Spleen (tissue), 7 donors: ENCODE measurements around the gene STRIP2.
"Not testable (repeated sequence)": the region's sequence is repeated elsewhere in the genome, so short reads cannot be mapped to it uniquely, and the experiment has no call there.

ENCODE experiments used
- POLR2A ChIP-seq, 3 donors: fragments of 450-650 bp; IDR thresholded peaks; one replicate each; pipeline ENCODE4 v1.5.1; 2017; ENCODE audit warnings: antibody characterized with exemption in 3 of 3, mild to moderate bottlenecking in 1 of 3
- TF ChIP-seq, protein P1 (sequence below), 11 experiments: fragments of 200-600 bp in 7 of 11; fragments of 450-650 bp in 4 of 11; sonication (generic) in 4 of 11; IDR thresholded peaks in 8 of 11; conservative IDR thresholded peaks in 3 of 11; 1 replicate in 7 of 11; 2 replicates in 4 of 11; pipeline versions ENCODE4 v1.4.0 to v1.8.0; 2016 to 2021; ENCODE audit warnings: antibody characterized with exemption in 11 of 11, inconsistent platforms in 4 of 11, mild to moderate bottlenecking in 1 of 11
- donor health status: DM: no; HTN: no; CAD: no; lungs with moderate emphysema.
- donor health status: DM: no; HTN: no; CAD: no.
- donor health status: DM: no; HTN: no; CAD: no.

DNA sequence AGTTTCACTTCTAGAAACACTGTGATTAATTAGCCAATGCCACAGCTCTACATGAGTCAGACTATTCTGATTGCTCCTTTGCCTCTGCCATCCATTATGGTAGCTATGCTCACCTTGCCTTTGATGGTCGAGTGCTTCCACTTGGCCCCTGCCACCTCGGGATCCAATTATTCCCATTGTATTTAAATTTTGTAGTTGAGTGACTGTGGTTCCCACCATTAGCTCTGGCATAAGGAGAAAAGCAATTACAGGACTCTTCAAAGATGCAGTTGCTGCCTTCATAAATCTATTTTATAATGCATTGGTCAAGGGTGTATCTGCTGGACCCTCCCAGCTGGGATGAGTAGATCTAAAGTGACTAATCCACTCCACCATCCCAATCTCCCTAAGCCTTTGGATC lies 14.4 kb downstream of the STRIP2 start:
- TF ChIP-seq POLR2A (IDR thresholded peaks at IDR 0.05), result not testable (repeated sequence)
- TF ChIP-seq, protein P1, sequence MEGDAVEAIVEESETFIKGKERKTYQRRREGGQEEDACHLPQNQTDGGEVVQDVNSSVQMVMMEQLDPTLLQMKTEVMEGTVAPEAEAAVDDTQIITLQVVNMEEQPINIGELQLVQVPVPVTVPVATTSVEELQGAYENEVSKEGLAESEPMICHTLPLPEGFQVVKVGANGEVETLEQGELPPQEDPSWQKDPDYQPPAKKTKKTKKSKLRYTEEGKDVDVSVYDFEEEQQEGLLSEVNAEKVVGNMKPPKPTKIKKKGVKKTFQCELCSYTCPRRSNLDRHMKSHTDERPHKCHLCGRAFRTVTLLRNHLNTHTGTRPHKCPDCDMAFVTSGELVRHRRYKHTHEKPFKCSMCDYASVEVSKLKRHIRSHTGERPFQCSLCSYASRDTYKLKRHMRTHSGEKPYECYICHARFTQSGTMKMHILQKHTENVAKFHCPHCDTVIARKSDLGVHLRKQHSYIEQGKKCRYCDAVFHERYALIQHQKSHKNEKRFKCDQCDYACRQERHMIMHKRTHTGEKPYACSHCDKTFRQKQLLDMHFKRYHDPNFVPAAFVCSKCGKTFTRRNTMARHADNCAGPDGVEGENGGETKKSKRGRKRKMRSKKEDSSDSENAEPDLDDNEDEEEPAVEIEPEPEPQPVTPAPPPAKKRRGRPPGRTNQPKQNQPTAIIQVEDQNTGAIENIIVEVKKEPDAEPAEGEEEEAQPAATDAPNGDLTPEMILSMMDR (IDR thresholded peaks at IDR 0.05 in 8 of 11, conservative IDR thresholded peaks at IDR 0.05 in 3 of 11), result not testable (repeated sequence)
